SK-N-MC (cell line): ENCODE measurements around the gene TTC32.

Experiments used
- EZH2 ChIP-seq: fragments of 200-600 bp; sonication (generic); IDR thresholded peaks from one replicate; pipeline ENCODE4 v1.6.1; 2017; ENCODE audit warnings: antibody characterized with exemption
- POLR2AphosphoS5 ChIP-seq: IDR thresholded peaks from 2 replicates; pipeline ENCODE4 v1.6.1; 2012; ENCODE audit warnings: mild to moderate bottlenecking, low read depth, low read length, borderline replicate concordance

- TF ChIP-seq POLR2AphosphoS5, result no peak
- TF ChIP-seq EZH2, result no peak
Observed at GRCh38 chr2:19848029-19848750, 53.6 kb downstream of the TTC32 start.
